DOHH2 (cell line): ENCODE measurements around the gene CHMP4A.

Experiments used
- EZH2phosphoT487 ChIP-seq: fragments of 200-600 bp; sonication (generic); IDR thresholded peaks from 2 replicates; pipeline ENCODE4 v1.6.1; 2017; ENCODE audit warnings: borderline replicate concordance, mild to moderate bottlenecking, antibody characterized with exemption, low read length, moderate library complexity, mixed read lengths
- TF ChIP-seq, protein P1 (sequence below): fragments of 200-600 bp; sonication (generic); IDR thresholded peaks from one replicate; pipeline ENCODE4 v1.5.1; 2014; ENCODE audit warnings: antibody characterized with exemption, mild to moderate bottlenecking, low read depth, low read length; ENCODE audit not compliant: poor library complexity, severe bottlenecking

GRCh38 chr14:24172871-24173281 lies 40.4 kb downstream of the CHMP4A start:
- TF ChIP-seq, protein P1, sequence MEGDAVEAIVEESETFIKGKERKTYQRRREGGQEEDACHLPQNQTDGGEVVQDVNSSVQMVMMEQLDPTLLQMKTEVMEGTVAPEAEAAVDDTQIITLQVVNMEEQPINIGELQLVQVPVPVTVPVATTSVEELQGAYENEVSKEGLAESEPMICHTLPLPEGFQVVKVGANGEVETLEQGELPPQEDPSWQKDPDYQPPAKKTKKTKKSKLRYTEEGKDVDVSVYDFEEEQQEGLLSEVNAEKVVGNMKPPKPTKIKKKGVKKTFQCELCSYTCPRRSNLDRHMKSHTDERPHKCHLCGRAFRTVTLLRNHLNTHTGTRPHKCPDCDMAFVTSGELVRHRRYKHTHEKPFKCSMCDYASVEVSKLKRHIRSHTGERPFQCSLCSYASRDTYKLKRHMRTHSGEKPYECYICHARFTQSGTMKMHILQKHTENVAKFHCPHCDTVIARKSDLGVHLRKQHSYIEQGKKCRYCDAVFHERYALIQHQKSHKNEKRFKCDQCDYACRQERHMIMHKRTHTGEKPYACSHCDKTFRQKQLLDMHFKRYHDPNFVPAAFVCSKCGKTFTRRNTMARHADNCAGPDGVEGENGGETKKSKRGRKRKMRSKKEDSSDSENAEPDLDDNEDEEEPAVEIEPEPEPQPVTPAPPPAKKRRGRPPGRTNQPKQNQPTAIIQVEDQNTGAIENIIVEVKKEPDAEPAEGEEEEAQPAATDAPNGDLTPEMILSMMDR, result no peak
- no peak for TF ChIP-seq EZH2phosphoT487
